Right ventricle myocardium inferior (tissue), 1 donor: ENCODE measurements around the gene MAPK8. TPM values are rescaled to one million over a fixed set of nuclear protein-coding genes. Genes with fewer than 3 reads are reported as not detected.
"Not testable (repeated sequence)": the region's sequence is repeated elsewhere in the genome, so short reads cannot be mapped to it uniquely, and the experiment has no call there.

Experiments
- ATAC-seq: fragments of 200-7000 bp; cut with Tn5 transposase; one replicate; pipeline ENCODE4 v1.9.1; 2020; ENCODE audit warnings: mild to moderate bottlenecking, moderate library complexity
- DNase-seq: peaks from one replicate; pipeline ENCODE4 v3.0.0; 2021; ENCODE audit errors: missing footprints
- intact Hi-C: fragments of 100-400 bp; cut with DNase I; formaldehyde crosslinking; loops from one replicate; pipeline ENCODE4 v1.11.0; 2022
- total RNA-seq: library from RNA; stranded (reverse); fragmentation: NEBNext Ultra II Directional; extraction: Animal tissue kit (Norgen Biotek cat#: 25700); gene quantifications from one replicate; pipeline ENCODE4 v1.2.1, GENCODE V29; 2021
- donor health status: DM: no; HTN: yes; CAD: no; lungs with severe emphysema.

The MAPK8 gene
- total RNA-seq, 1 donor from 2014 or later: 29.5 TPM

GRCh38 chr10:48324580-48324979, 18.1 kb downstream of the MAPK8 start:
- ATAC-seq (no peak), DNase-seq (no peak)
- intact Hi-C loops: no loop called here

- no peak for DNase-seq
- intact Hi-C loops: no loop called here
- ATAC-seq: no peak
Measured at GRCh38 chr10:48330269-48330668, 23.8 kb downstream of the MAPK8 start.

GRCh38 chr10:48331436-48331835, 25.0 kb downstream of the MAPK8 start:
- DNase-seq: no peak
- ATAC-seq: no peak
- intact Hi-C loops: no loop called here

- no peak for DNase-seq
- ATAC-seq: no peak
- intact Hi-C loops: no loop called here
Measured at GRCh38 chr10:48332166-48332870, 25.8 kb downstream of the MAPK8 start.

GRCh38 chr10:48332871-48333216, 26.4 kb downstream of the MAPK8 start:
- DNase-seq (no peak), ATAC-seq (no peak)
- intact Hi-C loops: no loop called here

- intact Hi-C loops: no loop called here
- ATAC-seq (peak; percentile 69), DNase-seq (peak; percentile 42)
Measured at GRCh38 chr10:48333856-48334255, 27.4 kb downstream of the MAPK8 start.

- intact Hi-C loops: no loop called here
- DNase-seq (no peak), ATAC-seq (no peak)
Measured at GRCh38 chr10:48335788-48336187, 29.3 kb downstream of the MAPK8 start.

- ATAC-seq: no peak
- intact Hi-C loops: no loop called here
- DNase-seq: no peak
Measured at GRCh38 chr10:48336978-48337599, 30.6 kb downstream of the MAPK8 start.

GRCh38 chr10:48340734-48341133, 34.3 kb downstream of the MAPK8 start:
- intact Hi-C loops: no loop called here
- DNase-seq: no peak
- peak; percentile 88 for ATAC-seq

- intact Hi-C loops: no loop called here
- ATAC-seq: no peak
- no peak for DNase-seq
Measured at GRCh38 chr10:48343106-48343505, 36.6 kb downstream of the MAPK8 start.

- intact Hi-C loops: no loop called here
- DNase-seq (no peak), ATAC-seq (peak; percentile 37)
Measured at GRCh38 chr10:48343921-48344598, 37.6 kb downstream of the MAPK8 start.

- DNase-seq, intact Hi-C loops, ATAC-seq: not testable (repeated sequence)
Measured at GRCh38 chr10:48346248-48346647, 39.8 kb downstream of the MAPK8 start.

GRCh38 chr10:48347539-48347938, 41.1 kb downstream of the MAPK8 start:
- ATAC-seq, intact Hi-C loops, DNase-seq: not testable (repeated sequence)

GRCh38 chr10:48347943-48348342, 41.5 kb downstream of the MAPK8 start:
- ATAC-seq, DNase-seq, intact Hi-C loops: not testable (repeated sequence)

- intact Hi-C loops: no loop called here
- peak; percentile 31 for ATAC-seq
- DNase-seq: no peak
Measured at GRCh38 chr10:48353246-48353645, 46.8 kb downstream of the MAPK8 start.

- ATAC-seq: no peak
- no peak for DNase-seq
- intact Hi-C loops: no loop called here
Measured at GRCh38 chr10:48357631-48358030, 51.2 kb downstream of the MAPK8 start.

GRCh38 chr10:48358162-48358561, 51.7 kb downstream of the MAPK8 start:
- no peak for ATAC-seq
- intact Hi-C loops: no loop called here
- no peak for DNase-seq

GRCh38 chr10:48358838-48359237, 52.4 kb downstream of the MAPK8 start:
- intact Hi-C loops: no loop called here
- DNase-seq: no peak
- no peak for ATAC-seq

- intact Hi-C loops: loop anchor here (5.0 to 10.0 kb wide), 4 partner anchors 54 to 444 kb away; partner anchors contain the start of gene MAPK8
- DNase-seq: no peak
- no peak for ATAC-seq
Measured at GRCh38 chr10:48361176-48361575, 54.7 kb downstream of the MAPK8 start.
